A673 (cell line): ENCODE data around the gene ZNF219. TPM values are rescaled to one million over a fixed set of nuclear protein-coding genes. Genes with fewer than 3 reads are reported as not detected.
"Not testable (repeated sequence)": the region's sequence is repeated elsewhere in the genome, so short reads cannot be mapped to it uniquely, and the experiment has no call there.

Experiments
- BruUV-seq: library from RNA; stranded (reverse); fragments of 400-500 nt; replicated peaks from 2 replicates; lab custom pipeline; 2021; lab: Mats Ljungman, UMichigan
- CTCF ChIA-PET: fragments of 300-600 bp; sonication (Branson Sonifier 250); formaldehyde crosslinking; loops from one replicate; lab custom pipeline; 2022; ENCODE audit warnings: antibody characterized with exemption; lab: Charles Lee
- POLR2A ChIA-PET: fragments of 300-600 bp; sonication (Branson Sonifier 250); formaldehyde crosslinking; loops from one replicate; lab custom pipeline; 2022; ENCODE audit warnings: antibody characterized with exemption; ENCODE audit not compliant: low non-redundant PET; lab: Charles Lee
- DNase-seq: peaks from one replicate; pipeline ENCODE4 v3.0.0-alpha.2; 2015; ENCODE audit warnings: low spot score
- H3K27ac ChIP-seq: fragments of 200-600 bp; sonication (generic); 2 replicates; pipeline ENCODE4 v1.5.1; 2016; ENCODE audit warnings: mixed run types, low read depth, mild to moderate bottlenecking, mixed read lengths, antibody characterized with exemption, low read length; ENCODE audit not compliant: poor library complexity, severe bottlenecking
- H3K27me3 ChIP-seq: fragments of 200-600 bp; sonication (generic); replicated peaks from 2 replicates; pipeline ENCODE4 v1.6.1; 2017; ENCODE audit warnings: mixed run types, low read depth, mild to moderate bottlenecking, mixed read lengths, antibody characterized with exemption, low read length; ENCODE audit not compliant: insufficient read depth, poor library complexity
- H3K36me3 ChIP-seq: fragments of 200-600 bp; sonication (generic); 2 replicates; pipeline ENCODE4 v1.6.1; 2016; ENCODE audit warnings: mixed run types, mild to moderate bottlenecking, mixed read lengths, antibody characterized with exemption, low read length; ENCODE audit not compliant: insufficient read depth, poor library complexity, severe bottlenecking
- H3K4me1 ChIP-seq: fragments of 200-600 bp; sonication (generic); 2 replicates; pipeline ENCODE4 v1.6.1; 2017; ENCODE audit warnings: mixed run types, mild to moderate bottlenecking, mixed read lengths, antibody characterized with exemption, low read length; ENCODE audit not compliant: insufficient read depth, poor library complexity, severe bottlenecking
- H3K4me3 ChIP-seq: fragments of 200-600 bp; sonication (generic); 2 replicates; pipeline ENCODE4 v1.5.1; 2016; ENCODE audit warnings: low read depth, mixed run types, mild to moderate bottlenecking, mixed read lengths, low read length; ENCODE audit not compliant: poor library complexity, severe bottlenecking
- H3K9me3 ChIP-seq: fragments of 200-600 bp; sonication (generic); 2 replicates; pipeline ENCODE4 v1.6.1; 2016; ENCODE audit warnings: mixed run types, low read depth, mild to moderate bottlenecking, mixed read lengths, antibody characterized with exemption, low read length; ENCODE audit not compliant: poor library complexity, severe bottlenecking
- CTCF ChIP-seq: fragments of 300-800, 200-600 bp; sonication (generic); conservative IDR thresholded peaks from 2 replicates; pipeline ENCODE4 v1.5.1; 2017; ENCODE audit warnings: low read depth, mild to moderate bottlenecking, antibody characterized with exemption, low read length, moderate library complexity, mixed read lengths
- EZH2 ChIP-seq: fragments of 200-600 bp; sonication (generic); IDR thresholded peaks from 2 replicates; pipeline ENCODE4 v1.6.1; 2017; ENCODE audit warnings: borderline replicate concordance, low read depth, mild to moderate bottlenecking, mixed read lengths, antibody characterized with exemption, low read length; ENCODE audit not compliant: poor library complexity, severe bottlenecking
- intact Hi-C: fragments of 100-400 bp; cut with micrococcal nuclease; formaldehyde crosslinking; loops from one replicate; pipeline ENCODE4 v1.10.0; 2022; ENCODE audit not compliant: unreplicated experiment
- total RNA-seq: library from RNA; stranded (reverse); gene quantifications from 2 replicates; pipeline ENCODE4 v1.2.3, GENCODE V29; 2021

Gene ZNF219
- total RNA-seq, 1 experiment from 2014 or later, result 84.6 TPM

- CTCF ChIA-PET, result no interaction called here
- POLR2A ChIA-PET, result no interaction called here
These were observed 55.5 kb downstream of the ZNF219 start for GRCh38 chr14:21042918-21043317.

DNA sequence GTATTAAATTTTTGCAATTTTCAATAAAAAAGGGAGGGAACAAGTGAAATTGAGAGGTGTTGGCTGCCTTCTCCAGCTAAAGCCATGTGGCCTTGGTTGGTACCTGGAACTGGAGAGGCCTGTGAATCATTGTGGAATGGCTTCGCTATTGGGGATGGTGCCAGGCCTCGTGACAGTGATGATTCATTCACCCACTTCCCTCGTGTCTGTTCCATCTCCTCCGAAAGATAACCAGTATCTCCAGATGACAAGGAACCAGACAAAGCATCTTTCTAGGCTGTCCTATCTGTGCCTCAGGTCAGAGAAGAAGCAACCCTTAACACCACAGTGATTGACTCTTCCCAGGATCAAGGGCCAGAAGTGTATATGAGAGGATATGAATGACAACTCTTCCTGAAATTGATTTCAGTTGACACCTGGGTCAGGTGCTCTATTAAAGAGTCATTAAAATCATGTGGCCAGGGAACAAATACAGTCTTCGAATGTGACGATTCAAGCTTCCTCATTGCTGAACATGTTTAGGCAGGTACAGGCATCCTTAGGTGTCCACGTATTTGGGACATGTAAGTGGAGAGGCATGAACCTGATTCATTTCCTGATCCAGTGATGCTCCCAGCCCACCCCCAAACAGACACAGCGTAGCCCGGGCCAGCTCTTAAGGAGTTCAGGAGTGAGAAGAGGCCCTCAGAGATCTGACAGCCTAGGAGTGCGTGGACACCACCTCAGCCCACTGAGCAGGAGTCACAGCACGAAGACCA lies 56.6 kb downstream of the ZNF219 start, which contains the start of gene RNASE7:
Gene RNASE7, plus strand, starts transcription at position 687 of the 758 bp plus-strand sequence. CDS start 631 bp downstream, outside the sequence.
- POLR2A ChIA-PET, result no interaction called here

More at GRCh38 chr14:21042918-21043317, 55.5 kb downstream of the ZNF219 start:
- Histone ChIP-seq H3K36me3 (no peaks in the 10 kb centered on the region), H3K27me3 (no peaks in the 10 kb centered on the region), H3K4me1 (no peaks in the 10 kb centered on the region), H3K4me3 (no peak overlapping the region), H3K9me3 (no peaks in the 10 kb centered on the region), H3K27ac (no peak overlapping the region)
- DNase-seq, result no peak
- BruUV-seq, result no TSS peak
- no peak for TF ChIP-seq CTCF
- TF ChIP-seq EZH2, result no peak
- intact Hi-C loops, result no loop called here

GRCh38 chr14:21040941-21041340 lies 57.5 kb downstream of the ZNF219 start:
- POLR2A ChIA-PET, H3K36me3 ChIP-seq, H3K4me3 ChIP-seq, H3K9me3 ChIP-seq, DNase-seq, H3K27ac ChIP-seq, H3K27me3 ChIP-seq, H3K4me1 ChIP-seq, BruUV-seq: not testable (repeated sequence)
- intact Hi-C loops, result loop anchor here (1.0 kb wide), 1 partner anchor 27 kb away; no protein-coding TSS in a partner anchor
- CTCF ChIA-PET, result interaction anchor here (0.9 to 2.0 kb wide), 3 partner anchors 26 to 36 kb away, joined by 3 to 44 read pairs (median 4); no protein-coding TSS in a partner anchor

More for the DNA sequence above, 56.6 kb downstream of the ZNF219 start, which contains the start of gene RNASE7:
- Histone ChIP-seq H3K9me3 (no peaks in the 10 kb centered on the region), H3K27me3 (no peaks in the 10 kb centered on the region), H3K27ac (no peak within 1 kb of the TSS), H3K36me3 (no peaks in the 10 kb centered on the region), H3K4me3 (no peak within 1 kb of the TSS), H3K4me1 (no peaks in the 10 kb centered on the region)
- no TSS peak for BruUV-seq
- DNase-seq, result no peak
- TF ChIP-seq CTCF (no peak), EZH2 (no peak)
- intact Hi-C loops, result no loop called here
- CTCF ChIA-PET, result no interaction called here
